AML-193 (cell line): Measurements from ENCODE around the gene RTN3.

Experiments
- DNase-seq, 2 experiments: peaks; one replicate each; lab custom pipeline; 2025; lab: John Stamatoyannopoulos, UW

Gene RTN3

DNA sequence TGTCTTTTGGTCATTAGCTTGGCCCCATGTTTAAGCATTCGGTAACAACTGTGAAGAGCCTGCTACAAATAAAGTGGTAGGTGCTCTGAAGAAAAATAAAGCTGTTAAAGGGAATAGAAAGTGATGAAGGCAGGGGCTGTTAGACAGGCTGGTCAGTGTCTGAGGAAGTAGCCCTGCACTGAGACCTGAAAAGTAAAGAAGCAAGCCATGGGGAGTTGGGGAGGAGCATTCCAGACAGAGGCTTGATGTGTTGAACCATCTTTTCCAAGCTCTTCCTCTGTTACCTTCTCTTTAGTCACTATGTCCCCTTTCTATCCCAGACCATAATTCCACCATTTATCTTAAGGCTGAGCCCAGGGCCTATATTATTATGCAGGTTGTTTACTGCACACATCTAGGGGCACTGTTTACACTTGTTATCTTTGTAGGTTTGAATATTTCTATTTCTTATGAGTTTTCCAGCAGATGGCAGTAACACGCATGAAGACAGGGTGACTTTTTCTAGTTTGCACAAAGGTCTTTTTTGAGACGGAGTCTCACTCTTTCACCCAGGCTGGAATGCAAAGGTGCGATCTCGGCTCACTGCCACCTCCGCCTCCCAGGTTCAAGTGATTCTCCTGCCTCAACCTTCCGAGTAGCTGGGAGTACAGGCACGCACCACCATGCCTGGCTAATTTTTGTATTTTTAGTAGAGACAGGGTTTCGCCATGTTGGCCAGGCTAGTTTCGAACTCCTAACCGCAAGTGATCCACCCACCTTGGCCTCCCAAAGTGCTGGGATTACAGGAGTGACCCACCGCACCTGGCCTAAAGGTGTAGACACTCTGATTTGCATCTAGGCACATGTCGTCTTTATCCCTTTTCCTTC, 64.2 kb downstream of the RTN3 start:
- peak; percentile 8 to 13 for DNase-seq

DNA sequence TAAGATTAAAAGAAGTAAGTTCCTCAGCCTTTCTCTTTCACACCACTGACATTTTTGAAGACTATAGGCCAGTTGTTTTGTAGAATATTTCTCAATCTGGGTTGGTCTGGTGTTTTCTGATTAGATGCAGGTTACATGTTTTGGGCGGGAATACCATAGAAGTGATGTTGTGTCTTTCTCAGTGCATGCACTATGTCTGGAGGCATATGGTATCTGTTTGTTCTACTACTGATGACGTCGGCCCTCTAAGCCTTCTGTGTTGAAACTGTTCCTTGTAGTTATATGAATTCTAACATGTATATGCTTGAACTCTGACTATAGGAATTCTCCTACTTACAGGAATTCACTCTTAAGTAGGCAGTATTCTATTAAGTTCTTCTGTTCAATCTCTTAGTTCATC, 65.7 kb downstream of the RTN3 start:
- DNase-seq, result no peak

DNA sequence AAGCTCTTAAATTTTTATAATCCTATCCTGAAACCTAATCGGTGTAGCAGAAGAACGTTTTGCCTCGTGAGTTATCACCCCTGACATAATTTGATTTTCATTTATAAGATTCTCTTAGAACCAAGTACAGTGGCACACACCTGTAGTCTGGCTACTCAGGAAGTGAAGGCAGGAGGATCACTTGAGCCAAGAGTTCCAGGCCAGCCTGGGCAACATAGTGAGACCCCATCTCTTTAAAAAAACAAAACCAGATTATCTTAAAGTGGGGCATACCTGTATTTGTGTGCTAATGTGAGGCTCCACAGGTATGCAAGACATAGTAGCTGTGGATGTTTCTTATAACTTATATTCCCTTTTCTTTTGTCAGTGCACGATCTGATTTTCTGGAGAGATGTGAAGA, 68.3 kb downstream of the RTN3 start:
- no peak for DNase-seq

GRCh38 chr11:63756919-63757761, 75.8 kb downstream of the RTN3 start:
- no peak for DNase-seq

DNA sequence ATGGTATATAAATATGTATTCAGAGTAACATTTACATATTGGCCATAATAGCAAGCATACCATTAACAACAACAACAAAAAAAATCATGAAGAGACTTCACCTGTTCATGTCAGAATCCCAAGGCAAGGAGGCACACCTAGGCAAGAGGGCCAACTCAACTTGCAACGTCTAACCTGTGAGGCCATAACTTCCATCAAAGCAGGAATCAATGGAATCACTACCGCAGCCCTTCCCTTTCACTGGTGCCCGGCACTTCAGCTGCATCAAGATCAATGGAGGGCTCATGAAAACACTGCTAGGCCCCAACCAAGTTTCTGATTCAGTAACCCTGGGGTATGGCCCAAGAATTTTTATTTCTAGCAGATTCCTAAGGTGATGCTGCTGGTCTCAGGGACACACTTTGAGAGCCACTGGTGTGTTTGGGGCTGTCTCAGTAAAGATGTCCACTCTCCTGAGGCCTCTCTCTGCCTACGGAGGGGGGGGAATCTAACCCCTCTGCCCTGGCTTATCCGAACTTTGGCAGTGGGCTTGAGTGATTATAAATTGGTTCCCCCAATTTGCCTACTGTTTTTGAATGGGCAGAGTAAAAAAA, 79.3 kb downstream of the RTN3 start:
- DNase-seq, result no peak

DNA sequence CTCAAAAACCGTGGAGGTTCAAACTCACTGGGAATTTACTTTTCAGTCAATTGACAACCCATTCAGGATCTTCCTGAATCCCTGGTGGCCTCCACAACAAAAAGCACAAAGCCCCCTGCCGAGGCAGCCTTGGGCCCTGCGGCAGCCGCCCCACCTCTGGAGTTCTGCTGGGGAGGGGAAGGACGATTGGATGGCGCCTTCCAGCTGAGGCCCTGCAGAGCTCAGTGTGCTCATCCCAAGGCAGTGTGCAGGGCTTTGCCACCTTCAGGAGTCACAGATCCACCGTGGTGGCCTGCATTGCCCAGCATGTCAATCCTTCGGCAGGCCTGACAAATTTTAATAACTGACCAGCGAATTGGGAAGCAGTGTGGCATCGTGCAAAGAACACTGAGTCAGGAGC, 79.9 kb downstream of the RTN3 start:
- no peak for DNase-seq

DNA sequence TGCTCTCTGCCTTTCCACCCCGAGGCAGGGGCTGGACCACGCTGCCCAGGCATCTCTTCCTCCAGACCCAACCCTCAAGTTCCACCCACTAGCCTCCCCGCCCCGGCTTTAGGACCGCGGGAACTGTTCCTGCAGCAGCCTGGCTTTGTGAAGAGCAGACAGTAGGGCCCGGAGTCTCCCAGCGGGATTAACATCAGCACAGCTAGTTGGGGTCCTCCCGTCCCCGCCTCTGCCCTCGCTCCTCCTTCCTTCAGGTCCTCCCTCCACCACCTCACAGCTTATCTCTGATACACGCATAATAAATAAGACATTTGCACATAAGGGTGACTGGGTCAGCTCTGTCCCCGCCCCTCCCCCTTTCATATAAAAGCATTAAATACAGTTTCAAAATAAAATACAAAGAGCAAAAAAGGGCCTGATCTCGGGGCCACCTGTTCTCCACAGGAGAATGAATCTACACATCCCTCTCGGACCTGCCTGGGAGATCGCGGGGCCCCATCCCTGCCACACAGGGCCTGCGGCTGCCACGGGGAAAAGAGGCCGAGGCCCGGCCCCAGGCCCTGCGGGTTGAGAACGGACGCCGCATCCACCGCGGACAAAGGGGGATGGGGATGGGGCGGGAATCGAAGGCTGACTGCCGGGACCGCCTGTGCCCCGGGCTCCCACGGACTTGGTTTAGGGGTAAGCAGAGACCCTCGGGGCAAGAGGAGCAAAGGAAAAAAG, 80.8 kb downstream of the RTN3 start:
- DNase-seq, result no peak

GRCh38 chr11:63762654-63763495, 81.6 kb downstream of the RTN3 start:
- no peak for DNase-seq

DNA sequence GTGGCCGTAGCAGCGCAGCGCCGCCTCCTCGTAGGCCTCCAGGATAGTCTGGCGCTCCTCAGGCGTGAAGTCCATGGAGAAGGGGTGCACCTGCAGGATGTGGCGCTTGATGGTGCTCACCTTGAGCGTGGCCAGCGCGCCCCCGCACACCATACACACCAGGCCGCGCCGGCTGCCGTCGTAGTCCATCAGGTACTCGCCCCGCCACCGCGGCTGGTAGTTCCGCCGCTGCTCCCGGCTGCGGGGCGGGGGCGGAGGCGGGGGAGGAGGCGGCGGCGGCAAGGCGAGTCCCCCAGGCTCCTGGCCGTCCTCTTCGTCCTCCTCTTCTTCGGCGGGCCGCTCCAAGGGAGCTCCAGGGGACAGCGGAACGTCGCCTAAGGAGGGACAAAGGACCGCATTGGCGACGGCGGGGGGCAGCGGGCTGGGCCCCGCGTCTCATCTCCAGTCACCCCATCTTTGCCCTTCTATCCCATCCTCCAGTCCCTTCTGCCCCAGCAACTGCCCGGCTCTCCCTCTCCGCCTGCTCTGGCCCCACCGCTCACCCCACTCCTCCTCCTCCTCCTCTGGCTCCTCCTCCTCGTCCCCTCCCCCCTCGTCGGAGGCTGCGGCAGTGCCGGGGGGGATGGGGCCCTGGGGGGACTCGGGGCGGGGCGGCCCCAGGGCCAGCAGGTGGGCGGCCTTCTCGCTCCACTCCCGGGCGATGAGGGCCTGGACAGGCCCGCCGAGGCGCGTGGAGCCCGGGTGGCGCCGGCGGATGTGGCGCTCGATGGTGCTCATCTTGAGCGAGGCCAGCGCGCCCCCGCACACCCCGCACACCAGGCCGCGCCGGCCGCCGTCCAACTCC, 82.4 kb downstream of the RTN3 start:
- no peak for DNase-seq

DNA sequence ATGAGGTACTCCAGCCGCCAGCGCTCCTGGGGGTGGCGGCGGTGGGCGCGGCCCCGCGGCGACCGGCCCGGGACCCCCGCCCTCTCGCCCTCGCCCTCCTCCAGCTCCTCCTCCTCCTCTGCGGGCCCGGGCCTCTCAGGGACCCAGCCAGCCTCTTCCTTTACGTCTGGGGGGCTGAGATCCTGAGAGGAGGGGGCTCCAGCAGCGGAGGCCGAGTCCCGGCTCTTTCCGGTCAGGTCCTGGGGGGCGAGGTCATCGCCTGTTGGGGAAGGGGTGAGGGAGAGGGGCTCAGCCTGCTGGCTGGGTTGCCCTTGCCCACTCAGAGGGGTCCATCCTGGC, 83.0 kb downstream of the RTN3 start:
- DNase-seq, result no peak

GRCh38 chr11:63764679-63765647, 83.7 kb downstream of the RTN3 start:
- DNase-seq, result no peak

- DNase-seq, result no peak
These were observed 84.5 kb downstream of the RTN3 start for GRCh38 chr11:63765688-63766241.

GRCh38 chr11:63766531-63767235, 85.4 kb downstream of the RTN3 start:
- no peak for DNase-seq

DNA sequence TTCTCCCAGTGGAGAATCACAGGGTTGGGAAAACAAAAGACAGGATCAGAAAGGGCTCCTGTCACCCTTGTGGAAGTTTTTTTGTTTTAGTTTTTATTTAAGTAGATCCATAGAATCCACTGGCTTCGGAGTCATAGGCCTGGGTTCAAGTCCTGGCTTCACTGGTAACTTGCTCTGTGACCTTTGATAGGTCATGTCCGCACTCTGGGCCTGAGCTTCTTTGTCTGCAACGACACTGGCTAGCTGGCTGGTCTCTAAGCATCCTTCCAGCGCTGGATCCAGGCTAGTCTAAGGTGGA, 85.9 kb downstream of the RTN3 start:
- DNase-seq, result no peak

- DNase-seq, result peak; percentile 23 to 33
These were observed 86.4 kb downstream of the RTN3 start for GRCh38 chr11:63767565-63768236.

DNA sequence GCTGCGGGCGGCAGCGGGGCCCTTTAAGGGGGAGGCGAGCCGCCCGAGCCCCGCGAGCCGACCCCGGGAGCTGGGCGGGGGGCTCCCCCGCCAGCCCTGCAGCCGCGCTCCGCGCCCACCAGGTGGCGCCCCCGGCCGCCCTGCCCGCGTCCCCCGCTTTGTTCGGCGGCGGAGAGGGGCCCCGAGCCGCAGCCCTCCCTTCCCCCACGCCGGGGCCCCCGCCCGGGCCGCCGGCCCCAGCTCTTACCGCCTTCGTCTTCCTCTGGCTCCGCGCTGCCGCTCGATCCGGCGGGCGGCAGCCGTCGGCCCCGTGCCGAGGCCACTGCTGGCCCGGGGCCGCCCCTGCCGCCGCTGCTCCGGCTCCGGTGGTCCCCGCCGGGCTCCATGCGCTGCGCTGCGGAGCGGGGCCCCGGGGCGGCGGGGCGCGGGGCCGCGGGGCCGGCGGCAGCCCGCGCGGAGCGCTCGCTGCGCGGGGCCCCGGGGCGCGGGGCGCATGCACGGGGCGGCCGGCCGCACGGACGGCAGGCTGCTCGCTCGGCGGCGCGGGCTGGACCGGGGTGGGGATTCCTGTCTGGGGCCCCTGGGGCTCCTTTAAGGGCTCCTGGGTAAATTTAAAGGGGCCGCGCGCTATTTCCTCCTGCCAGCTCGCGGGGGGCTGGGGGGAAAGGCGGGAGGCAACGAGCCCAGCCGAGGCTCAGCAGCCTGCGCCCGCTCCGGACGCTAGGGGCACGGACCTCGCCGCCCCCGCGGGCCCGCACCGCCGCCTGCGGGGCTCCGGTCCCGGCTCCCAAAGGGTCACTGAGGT, 87.1 kb downstream of the RTN3 start, which contains the start of gene ZFTA:
TSS of gene ZFTA (minus strand) at position 539 of the 805 bp plus-strand sequence. CDS start at position 386, 153 bp downstream.
- peak in 1 of 2 experiments; percentile 8 for DNase-seq
